Chondrocyte (in vitro differentiated cells): Measurements from ENCODE around the gene STAP2. TPM values are rescaled to one million over a fixed set of nuclear protein-coding genes. Genes with fewer than 3 reads are reported as not detected.

Experiments used
- DNase-seq: peaks from one replicate; pipeline ENCODE4 v3.0.0; 2021; ENCODE audit warnings: mixed read lengths, low spot score
- H3K27ac Mint-ChIP-seq: one replicate; pipeline ENCODE4 v1.8.0; 2021; ENCODE audit warnings: mild to moderate bottlenecking, moderate library complexity, mixed read lengths; ENCODE audit not compliant: unreplicated experiment
- H3K27me3 Mint-ChIP-seq: 2 replicates; pipeline ENCODE4 v1.8.0; 2021; ENCODE audit warnings: low read depth, mixed read lengths
- H3K36me3 Mint-ChIP-seq: 2 replicates; pipeline ENCODE4 v1.8.0; 2021; ENCODE audit warnings: low read depth, mixed read lengths
- H3K4me1 Mint-ChIP-seq: 2 replicates; pipeline ENCODE4 v1.8.0; 2021; ENCODE audit warnings: low read depth, mild to moderate bottlenecking, mixed read lengths
- H3K4me3 Mint-ChIP-seq: one replicate; pipeline ENCODE4 v1.8.0; 2021; ENCODE audit warnings: mild to moderate bottlenecking, moderate library complexity, mixed read lengths; ENCODE audit not compliant: unreplicated experiment
- H3K9me3 Mint-ChIP-seq: 2 replicates; pipeline ENCODE4 v1.8.0; 2021; ENCODE audit warnings: low read depth, mixed read lengths
- CTCF ChIP-seq: fragments of 200-600 bp; sonication (generic); IDR thresholded peaks from 2 replicates; pipeline ENCODE4 v1.5.0; 2021; ENCODE audit warnings: antibody characterized with exemption, mild to moderate bottlenecking, moderate library complexity
- total RNA-seq: library from RNA; stranded (reverse); gene quantifications from 3 replicates; pipeline ENCODE4 v1.2.1, GENCODE V29; 2021

Gene STAP2
- total RNA-seq, 1 donor from 2014 or later: 0.85 TPM

GRCh38 chr19:4327877-4328242 is 10.8 kb downstream of the STAP2 start:
- Mint-ChIP-seq H3K27me3 (no peaks in the 10 kb centered on the region), H3K27ac (peak overlapping the region; percentile 24), H3K4me1 (peaks cover 18% of the 10 kb centered on the region), H3K9me3 (no peaks in the 10 kb centered on the region), H3K36me3 (no peaks in the 10 kb centered on the region), H3K4me3 (peak overlapping the region; percentile 78)
- DNase-seq: no peak
- peak; percentile 27 for TF ChIP-seq CTCF

- Mint-ChIP-seq H3K9me3 (no peaks in the 10 kb centered on the region), H3K27ac (peak overlapping the region; percentile 45)
Observed at GRCh38 chr19:4327252-4327876, 11.3 kb downstream of the STAP2 start.

DNA sequence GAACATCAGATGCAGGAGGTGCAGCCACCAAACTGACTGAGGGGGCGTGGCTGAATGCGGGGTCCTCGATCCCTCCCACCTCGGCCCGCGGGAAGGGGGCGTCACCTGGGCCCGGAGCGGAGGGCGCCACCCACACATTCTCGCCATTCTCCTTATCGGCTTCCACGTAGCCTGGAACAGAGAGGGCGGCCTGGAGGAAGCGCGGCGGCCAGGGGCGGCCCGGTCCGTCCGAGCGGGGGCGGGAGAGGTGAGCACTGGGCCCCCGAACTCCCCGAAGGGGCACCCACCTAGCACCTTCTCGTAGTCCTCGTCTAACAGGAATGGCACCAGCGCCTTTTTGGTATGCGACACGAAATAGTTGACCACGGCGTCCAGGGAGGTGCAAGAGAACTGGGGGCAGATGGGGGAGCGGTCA is 11.8 kb downstream of the STAP2 start:
- Mint-ChIP-seq H3K4me1 (peaks cover 18% of the 10 kb centered on the region), H3K36me3 (no peaks in the 10 kb centered on the region), H3K4me3 (peak overlapping the region; percentile 78), H3K27ac (no peak overlapping the region), H3K27me3 (no peaks in the 10 kb centered on the region), H3K9me3 (no peaks in the 10 kb centered on the region)
- DNase-seq: no peak
- no peak for TF ChIP-seq CTCF

More at GRCh38 chr19:4327252-4327876, 11.3 kb downstream of the STAP2 start:
- Mint-ChIP-seq H3K27me3 (no peaks in the 10 kb centered on the region), H3K4me3 (peak overlapping the region; percentile 78), H3K36me3 (no peaks in the 10 kb centered on the region), H3K4me1 (peaks cover 18% of the 10 kb centered on the region)
- DNase-seq: no peak
- no peak for TF ChIP-seq CTCF

- H3K9me3 Mint-ChIP-seq: no peaks in the 10 kb centered on the region
- H3K4me3 Mint-ChIP-seq: peak overlapping the region; percentile 19
- no peak for DNase-seq
- H3K36me3 Mint-ChIP-seq: no peaks in the 10 kb centered on the region
- no peaks in the 10 kb centered on the region for H3K27me3 Mint-ChIP-seq
- peak overlapping the region; percentile 36 for H3K27ac Mint-ChIP-seq
- TF ChIP-seq CTCF: no peak
- H3K4me1 Mint-ChIP-seq: peaks cover 18% of the 10 kb centered on the region
Observed at GRCh38 chr19:4326215-4326836, 12.3 kb downstream of the STAP2 start.

DNA sequence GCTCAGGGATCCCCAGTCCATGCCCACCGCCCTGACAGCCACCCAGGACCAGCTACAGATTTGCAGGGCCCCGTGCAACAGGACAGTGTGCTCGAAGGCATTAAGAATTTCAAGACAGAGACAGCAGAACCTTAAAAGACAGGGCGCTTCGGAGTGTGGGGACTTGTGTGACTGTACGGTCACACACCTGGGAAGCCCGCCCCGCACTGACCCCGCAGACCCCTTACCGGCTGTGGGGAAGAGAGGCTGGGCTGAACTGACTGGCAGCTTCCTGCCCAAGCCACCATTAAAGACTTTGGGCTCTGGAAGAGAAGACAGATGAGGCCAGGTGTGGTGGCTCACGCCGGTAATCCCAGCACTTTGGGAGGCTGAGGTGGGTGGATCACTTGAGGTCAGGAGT is 14.4 kb downstream of the STAP2 start:
- Mint-ChIP-seq H3K27me3 (no peaks in the 10 kb centered on the region), H3K27ac (no peak overlapping the region), H3K4me1 (peaks cover 18% of the 10 kb centered on the region), H3K9me3 (no peaks in the 10 kb centered on the region), H3K4me3 (no peak overlapping the region), H3K36me3 (peaks cover 6% of the 10 kb centered on the region)
- no peak for TF ChIP-seq CTCF
- DNase-seq: no peak
